Kidney capillary endothelial cell (primary cell): ENCODE measurements around the gene ZNF783.
"Not testable (repeated sequence)": the region's sequence is repeated elsewhere in the genome, so short reads cannot be mapped to it uniquely, and the experiment has no call there.

Experiments used
- DNase-seq: peaks from one replicate; pipeline ENCODE4 v3.0.0-alpha.2; 2018; ENCODE audit warnings: low spot score

ZNF783 gene

DNA sequence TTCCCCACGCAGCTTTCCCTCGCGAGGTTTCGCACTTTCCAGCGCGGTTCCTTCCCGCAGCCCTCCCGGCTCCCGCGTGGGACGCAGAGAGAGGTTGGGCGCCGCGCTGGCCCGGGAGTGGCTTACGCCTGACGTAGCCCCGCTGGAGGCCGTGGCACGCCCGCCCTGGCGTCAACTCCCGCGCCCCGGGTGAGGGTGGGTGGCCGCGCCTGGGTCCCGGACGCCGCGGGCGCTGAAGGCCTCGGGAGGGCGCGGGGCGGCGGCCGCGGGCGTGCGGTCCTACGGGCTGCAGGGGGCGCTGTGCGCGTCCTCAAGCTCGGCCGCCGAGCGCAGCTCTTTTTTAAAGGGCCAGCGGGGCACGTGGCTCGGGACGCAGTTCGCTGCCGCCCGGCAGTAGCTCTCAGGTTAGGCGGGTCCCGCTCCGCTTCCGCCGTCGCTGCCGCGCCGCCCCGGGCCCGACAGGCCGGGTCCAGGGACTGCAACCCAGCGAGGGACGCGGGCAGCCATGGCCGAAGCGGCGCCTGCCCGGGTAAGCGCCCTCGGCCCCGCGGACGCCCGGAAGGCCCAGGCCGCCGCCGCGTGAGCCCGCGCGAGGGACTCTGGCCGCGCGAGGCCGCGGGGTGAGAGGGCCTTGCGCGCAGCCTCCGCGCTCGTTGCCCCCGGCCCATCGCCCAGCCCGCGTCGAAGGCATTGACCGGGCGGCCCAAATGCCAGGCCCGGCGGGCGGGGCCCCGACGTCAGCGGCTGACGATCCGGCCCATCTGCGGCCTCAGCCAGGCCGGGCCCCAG lies at the start of gene ZNF783:
Gene ZNF783, plus strand, starts transcription at position 368 of the 789 bp plus-strand sequence. Its CDS starts 138 bp downstream, at position 506.
- peak; percentile 73 for DNase-seq

GRCh38 chr7:149214020-149214720 lies 47.8 kb upstream of the ZNF783 start:
- no peak for DNase-seq

DNA sequence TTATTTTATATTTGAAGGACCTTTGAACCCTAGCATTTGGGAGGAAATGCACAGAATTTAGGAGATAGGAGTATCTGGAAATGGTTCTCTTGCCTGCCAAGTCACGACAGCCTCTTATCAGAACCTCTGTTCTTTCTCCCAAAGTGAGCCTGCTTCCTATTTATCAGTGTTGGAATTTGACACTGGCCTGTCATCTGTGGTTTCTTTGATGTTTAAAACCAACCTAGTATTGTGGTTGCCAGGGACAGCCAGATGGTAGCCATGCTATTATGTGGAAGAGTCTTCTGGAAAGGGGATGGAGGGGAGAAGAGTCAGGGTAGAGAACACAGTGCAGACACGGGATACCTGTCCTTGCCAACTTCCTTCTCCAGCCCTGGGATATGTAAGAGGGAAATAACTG lies 45.6 kb upstream of the ZNF783 start:
- no peak for DNase-seq

GRCh38 chr7:149217570-149217969 lies 44.4 kb upstream of the ZNF783 start:
- peak; percentile 61 for DNase-seq

DNA sequence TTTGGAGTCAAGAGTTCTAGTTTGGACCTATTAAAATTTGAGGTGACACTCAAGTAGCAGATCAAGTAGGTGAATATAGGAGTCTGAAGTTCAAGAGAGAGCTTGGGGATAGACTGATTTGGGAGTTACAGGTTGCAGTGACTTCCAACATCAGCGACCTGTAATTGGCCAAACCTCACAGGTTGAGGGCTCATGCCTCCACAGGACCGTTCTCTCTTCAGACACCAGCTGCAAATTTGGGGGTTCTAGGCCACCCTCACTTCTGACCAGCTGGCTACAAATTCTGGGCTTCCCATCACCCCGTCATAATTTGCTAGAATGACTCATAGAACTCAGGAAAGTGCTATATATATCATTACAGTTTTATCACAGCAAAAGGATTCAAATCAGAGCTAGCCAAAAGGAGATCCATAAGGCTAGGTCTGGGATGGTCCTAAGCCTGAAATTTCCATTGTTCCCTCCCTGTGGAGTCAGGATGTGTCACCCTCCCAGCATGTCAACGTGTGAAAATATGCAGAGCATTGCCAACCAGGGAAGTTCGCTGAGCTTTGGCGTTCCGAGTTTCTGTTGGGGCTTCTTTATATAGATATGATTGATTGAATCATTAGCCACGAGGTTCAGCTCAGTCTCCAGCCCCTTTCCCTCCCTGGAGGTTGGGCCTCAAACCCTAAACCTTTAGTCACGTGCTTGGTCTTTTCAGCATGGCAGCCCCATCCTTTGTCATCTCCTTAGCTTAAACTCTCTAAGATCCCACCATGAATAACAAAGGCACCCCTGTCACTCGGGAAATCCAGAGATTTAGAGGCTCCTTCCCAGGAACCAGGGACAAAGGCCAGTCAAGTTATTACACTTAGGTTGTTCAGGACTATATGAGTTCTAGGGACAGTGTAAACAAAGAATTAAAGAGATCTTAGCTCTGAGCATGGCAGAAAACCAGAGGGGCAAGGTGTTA lies 43.3 kb upstream of the ZNF783 start:
- peak; percentile 77 for DNase-seq

DNA sequence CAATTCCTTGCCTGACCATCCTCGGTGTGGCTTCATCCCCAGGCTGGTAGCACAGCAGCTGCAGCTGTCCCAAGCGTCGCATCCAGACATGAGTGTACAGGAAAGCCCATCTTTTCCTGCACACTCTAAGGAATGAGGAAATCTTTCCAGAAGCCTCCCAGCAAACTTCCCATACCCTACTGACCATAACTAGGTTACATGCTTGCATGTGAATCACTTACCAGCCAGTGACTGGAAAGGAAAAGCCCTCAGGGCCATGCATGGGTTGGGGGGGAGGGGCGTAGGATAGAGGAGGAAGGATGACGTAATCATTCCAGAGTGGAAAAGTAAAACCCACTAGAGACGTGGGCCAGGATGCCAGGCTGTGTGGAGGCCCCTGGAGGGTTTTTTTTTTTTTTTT lies 41.5 kb upstream of the ZNF783 start:
- DNase-seq: peak; percentile 88

- DNase-seq: no peak
Observed at GRCh38 chr7:149223176-149223575, 38.8 kb upstream of the ZNF783 start.

DNA sequence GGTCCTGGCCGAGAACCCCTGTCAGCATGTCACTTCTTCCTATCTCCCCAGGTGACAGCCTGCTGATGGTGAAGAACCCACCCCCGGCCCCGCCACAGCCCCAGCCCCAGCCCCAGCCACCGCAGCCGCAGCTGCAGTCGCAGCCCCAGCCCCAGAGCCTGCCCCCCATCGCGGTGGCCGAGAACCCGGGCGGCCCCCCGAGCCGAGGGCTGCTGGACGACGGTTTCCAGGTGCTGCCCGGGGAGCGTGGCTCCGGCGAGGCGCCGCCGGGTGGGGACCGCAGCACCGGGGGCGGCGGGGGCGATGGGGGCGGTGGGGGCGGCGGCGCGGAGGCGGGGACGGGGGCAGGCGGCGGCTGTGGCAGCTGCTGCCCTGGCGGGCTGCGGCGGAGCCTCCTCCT lies 38.2 kb upstream of the ZNF783 start:
- DNase-seq: no peak

DNA sequence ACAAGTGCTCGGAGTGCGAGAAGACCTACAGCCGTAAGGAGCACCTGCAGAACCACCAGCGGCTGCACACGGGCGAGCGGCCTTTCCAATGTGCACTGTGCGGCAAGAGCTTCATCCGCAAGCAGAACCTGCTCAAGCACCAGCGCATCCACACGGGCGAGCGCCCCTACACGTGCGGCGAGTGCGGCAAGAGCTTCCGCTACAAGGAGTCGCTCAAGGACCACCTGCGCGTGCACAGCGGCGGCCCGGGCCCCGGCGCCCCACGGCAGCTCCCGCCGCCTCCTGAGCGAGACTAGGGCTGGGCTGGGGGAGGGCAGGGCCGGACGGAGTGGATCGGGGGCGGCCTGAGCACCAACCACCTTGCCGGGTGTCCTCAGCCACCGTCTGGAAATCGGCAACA lies 37.6 kb upstream of the ZNF783 start:
- no peak for DNase-seq

- DNase-seq: no peak
Observed at GRCh38 chr7:149225106-149225505, 36.9 kb upstream of the ZNF783 start.

DNA sequence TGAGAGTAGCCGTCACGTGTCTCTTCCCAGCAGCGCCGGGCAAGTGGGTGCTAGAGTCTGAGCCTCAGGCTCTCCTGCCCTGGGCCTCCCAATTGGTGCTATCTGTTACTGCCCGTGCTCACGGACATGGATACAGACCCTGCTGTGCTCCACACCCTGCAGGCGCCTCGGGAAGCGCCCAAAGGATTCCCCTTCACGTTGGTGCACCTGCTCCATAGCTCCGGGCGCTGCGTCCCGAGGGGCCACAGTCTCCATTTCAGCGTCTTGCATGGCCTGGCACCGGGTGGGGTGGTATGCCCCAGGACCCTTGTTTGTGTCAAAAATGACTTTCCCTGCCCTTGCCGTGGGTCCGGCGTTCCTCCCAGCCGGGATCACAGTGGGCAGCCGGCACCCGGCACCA lies 36.3 kb upstream of the ZNF783 start:
- no peak for DNase-seq

GRCh38 chr7:149226366-149226765 lies 35.6 kb upstream of the ZNF783 start:
- not testable (repeated sequence) for DNase-seq

DNA sequence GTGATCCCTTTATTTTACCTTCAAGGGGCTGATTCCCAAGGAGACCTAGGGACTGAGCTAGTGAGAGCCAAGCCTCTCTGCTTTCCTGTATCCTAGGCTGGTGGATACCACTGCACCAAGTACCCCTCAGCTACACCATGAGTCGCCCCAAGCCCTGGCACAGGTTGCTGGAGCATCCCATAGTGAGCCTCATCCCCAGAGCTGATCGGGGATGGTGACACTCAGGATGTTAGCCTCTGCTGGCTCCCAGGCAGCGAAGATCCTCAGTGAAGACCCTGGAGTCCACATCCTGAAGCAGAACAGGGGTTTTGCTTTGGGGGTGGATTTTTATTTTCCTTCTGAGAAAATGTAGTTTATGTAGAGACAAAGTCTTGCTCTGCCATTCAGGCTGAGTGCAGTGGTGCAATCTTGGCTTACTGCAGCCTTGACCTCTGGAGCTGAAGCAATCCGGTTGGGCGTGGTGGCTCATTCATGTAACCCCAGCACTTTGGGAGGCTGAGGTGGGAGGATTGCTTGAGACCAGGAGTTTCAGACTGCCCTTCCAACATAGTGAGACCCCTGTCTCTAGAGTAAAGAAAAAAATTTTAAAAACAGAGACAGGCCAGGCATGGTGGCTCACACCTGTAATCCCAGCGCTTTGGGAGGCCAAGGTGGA lies 35.0 kb upstream of the ZNF783 start:
- DNase-seq: no peak

GRCh38 chr7:149228831-149229471 lies 33.0 kb upstream of the ZNF783 start:
- no peak for DNase-seq

DNA sequence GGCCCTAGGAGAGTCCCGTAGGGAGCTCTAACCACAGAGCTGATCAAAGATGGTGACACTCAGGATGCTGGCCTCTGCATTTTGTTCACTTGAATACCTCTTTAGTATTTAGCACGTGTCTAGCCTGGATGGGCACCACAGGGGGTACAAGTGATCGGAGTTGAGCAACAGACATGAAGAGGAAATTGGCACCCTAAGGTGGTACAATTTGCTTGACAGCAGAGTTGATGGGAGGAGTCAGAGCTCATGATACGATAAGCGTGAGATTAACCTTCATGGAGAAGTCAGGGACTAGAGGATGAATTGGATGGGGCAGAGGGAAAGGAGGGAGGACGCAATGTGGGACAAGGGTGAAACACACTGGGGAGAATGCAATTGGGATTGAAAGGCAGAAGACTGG lies 32.5 kb upstream of the ZNF783 start:
- DNase-seq: no peak

DNA sequence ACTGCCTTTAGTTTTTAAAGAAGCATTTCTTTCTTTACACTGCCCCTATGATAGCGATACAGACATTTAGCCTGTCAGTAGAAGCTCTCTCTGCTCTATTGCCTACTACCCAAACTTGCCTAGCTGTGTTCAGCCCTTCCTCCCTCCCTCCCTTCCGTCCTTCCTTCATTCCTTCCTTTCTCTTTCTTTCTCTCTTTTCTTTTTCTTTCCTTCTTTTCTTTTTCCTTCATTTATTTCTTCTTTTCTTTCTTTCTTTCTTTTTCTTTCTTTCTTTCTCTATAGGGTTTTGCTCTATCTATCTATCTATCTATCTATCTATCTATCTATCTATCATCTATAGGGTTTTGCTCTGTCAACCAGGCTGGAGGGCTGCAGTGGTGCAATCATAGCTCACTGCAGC lies 29.6 kb upstream of the ZNF783 start:
- no peak for DNase-seq

DNA sequence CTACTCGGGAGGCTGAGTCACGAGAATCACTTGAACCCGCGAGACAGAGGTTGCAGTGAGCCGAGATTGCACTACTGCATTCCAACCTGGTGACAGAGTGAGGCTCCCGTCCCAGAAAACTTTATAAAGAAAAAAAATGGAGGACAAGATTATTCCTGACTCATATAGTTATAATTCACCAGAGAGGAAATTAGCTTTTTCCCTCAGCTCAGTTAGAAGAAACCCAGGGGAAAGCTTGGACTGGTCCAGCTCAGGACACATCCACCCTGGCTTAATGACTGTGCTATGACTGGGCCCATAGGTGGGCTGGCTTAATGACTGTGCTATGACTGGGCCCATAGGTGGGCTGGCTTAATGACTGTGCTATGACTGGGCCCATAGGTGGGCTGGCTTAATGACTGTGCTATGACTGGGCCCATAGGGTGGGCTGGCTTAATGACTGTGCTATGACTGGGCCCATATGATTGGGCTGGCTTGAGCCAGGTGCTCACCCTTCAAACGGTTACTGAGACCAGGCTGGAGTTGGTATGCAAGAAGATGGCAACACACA lies 28.3 kb upstream of the ZNF783 start:
- peak; percentile 79 for DNase-seq

GRCh38 chr7:149237502-149237901 lies 24.5 kb upstream of the ZNF783 start:
- DNase-seq: no peak

- DNase-seq: peak; percentile 21
Observed at GRCh38 chr7:149238051-149238450, 23.9 kb upstream of the ZNF783 start.

GRCh38 chr7:149239345-149240143 lies 22.5 kb upstream of the ZNF783 start, which contains the start of gene ZNF212:
ZNF212 (plus strand) TSS chr7:149239651; CDS start chr7:149239779, 128 bp downstream.
- DNase-seq: peak; percentile 85
